ENCODE measurements around the gene COBLL1. TPM values are rescaled to one million over a fixed set of nuclear protein-coding genes. Genes with fewer than 3 reads are reported as not detected.

The COBLL1 gene
- total and polyA plus RNA-seq, 2 experiments from 2014 or later, result 87.3 to 146 TPM

GRCh38 chr2:164816046-164816445 lies 25.6 kb downstream of the COBLL1 start:
- H3K4me1 ChIP-seq (ENCODE audit: insufficient read depth), result peaks cover 13% of the 10 kb centered on the region
- H3K27me3 ChIP-seq, result no peaks in the 10 kb centered on the region
- H4K20me1 ChIP-seq (ENCODE audit: insufficient read depth, poor library complexity, severe bottlenecking), result peaks cover 5% of the 10 kb centered on the region
- no peak overlapping the region for H2AFZ ChIP-seq
- H3K4me3 ChIP-seq, result no peak overlapping the region
- DNase-seq (ENCODE audit: low spot score), result no peak
- H3K9me3 ChIP-seq (ENCODE audit: low read depth), result no peaks in the 10 kb centered on the region
- H3K36me3 ChIP-seq (replicated peaks; ENCODE audit: insufficient read depth, low read depth), result no peaks in the 10 kb centered on the region
- peak overlapping the region; percentile 14 for H3K27ac ChIP-seq
- no peak overlapping the region for H3K4me2 ChIP-seq
- peaks cover 95% of the 10 kb centered on the region for H3K79me2 ChIP-seq
- 83% methylated on average over 2 of the region's 2 CpGs for WGBS (ENCODE audit: low lambda C conversion rate, missing lambda C conversion rate)
- H3K9me2 ChIP-seq (replicated peaks; ENCODE audit: insufficient read depth), result no peaks in the 10 kb centered on the region
- TF ChIP-seq EZH2 (IDR thresholded peaks at IDR 0.05; ENCODE audit: borderline replicate concordance) (no peak), EZH2phosphoT487 (IDR thresholded peaks at IDR 0.05; ENCODE audit: low read depth, severe bottlenecking, unreplicated experiment) (no peak)
- TF ChIP-seq, protein P1, sequence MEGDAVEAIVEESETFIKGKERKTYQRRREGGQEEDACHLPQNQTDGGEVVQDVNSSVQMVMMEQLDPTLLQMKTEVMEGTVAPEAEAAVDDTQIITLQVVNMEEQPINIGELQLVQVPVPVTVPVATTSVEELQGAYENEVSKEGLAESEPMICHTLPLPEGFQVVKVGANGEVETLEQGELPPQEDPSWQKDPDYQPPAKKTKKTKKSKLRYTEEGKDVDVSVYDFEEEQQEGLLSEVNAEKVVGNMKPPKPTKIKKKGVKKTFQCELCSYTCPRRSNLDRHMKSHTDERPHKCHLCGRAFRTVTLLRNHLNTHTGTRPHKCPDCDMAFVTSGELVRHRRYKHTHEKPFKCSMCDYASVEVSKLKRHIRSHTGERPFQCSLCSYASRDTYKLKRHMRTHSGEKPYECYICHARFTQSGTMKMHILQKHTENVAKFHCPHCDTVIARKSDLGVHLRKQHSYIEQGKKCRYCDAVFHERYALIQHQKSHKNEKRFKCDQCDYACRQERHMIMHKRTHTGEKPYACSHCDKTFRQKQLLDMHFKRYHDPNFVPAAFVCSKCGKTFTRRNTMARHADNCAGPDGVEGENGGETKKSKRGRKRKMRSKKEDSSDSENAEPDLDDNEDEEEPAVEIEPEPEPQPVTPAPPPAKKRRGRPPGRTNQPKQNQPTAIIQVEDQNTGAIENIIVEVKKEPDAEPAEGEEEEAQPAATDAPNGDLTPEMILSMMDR (IDR thresholded peaks at IDR 0.05; ENCODE audit: poor library complexity), result no peak

GRCh38 chr2:164815071-164815793 lies 26.4 kb downstream of the COBLL1 start:
- Histone ChIP-seq H3K27ac (no peak overlapping the region), H3K4me1 (ENCODE audit: insufficient read depth) (peaks cover 13% of the 10 kb centered on the region), H3K27me3 (no peaks in the 10 kb centered on the region), H3K36me3 (replicated peaks; ENCODE audit: insufficient read depth, low read depth) (no peaks in the 10 kb centered on the region), H3K4me3 (no peak overlapping the region), H3K79me2 (peaks cover 96% of the 10 kb centered on the region), H3K9me2 (replicated peaks; ENCODE audit: insufficient read depth) (no peaks in the 10 kb centered on the region), H2AFZ (no peak overlapping the region), H4K20me1 (ENCODE audit: insufficient read depth, poor library complexity, severe bottlenecking) (peaks cover 5% of the 10 kb centered on the region), H3K4me2 (no peak overlapping the region), H3K9me3 (ENCODE audit: low read depth) (no peaks in the 10 kb centered on the region)
- WGBS (ENCODE audit: low lambda C conversion rate, missing lambda C conversion rate), result 77% methylated on average over 3 of the region's 3 CpGs
- TF ChIP-seq EZH2 (IDR thresholded peaks at IDR 0.05; ENCODE audit: borderline replicate concordance) (no peak), EZH2phosphoT487 (IDR thresholded peaks at IDR 0.05; ENCODE audit: low read depth, severe bottlenecking, unreplicated experiment) (no peak)
- no peak for DNase-seq (ENCODE audit: low spot score)

DNA sequence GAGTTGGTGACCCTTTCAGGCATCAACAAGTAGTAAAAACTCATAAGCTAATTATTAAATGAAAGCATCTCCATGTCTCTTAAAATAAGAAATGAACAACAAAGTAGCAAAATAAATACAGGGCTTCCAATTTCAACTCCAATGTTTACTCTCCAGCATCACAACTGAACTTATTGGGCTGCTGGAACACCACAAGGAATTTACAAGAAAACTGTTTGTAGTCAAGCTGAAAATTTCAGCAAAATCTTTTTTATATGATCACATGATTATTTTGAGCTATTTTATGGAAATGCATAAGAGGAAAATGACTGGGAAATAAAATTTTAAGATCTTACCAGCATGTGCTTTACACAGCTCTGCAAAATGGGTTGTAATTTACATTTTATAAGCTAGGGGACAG lies 28.1 kb downstream of the COBLL1 start:
- Histone ChIP-seq H3K79me2 (peaks cover 98% of the 10 kb centered on the region), H4K20me1 (ENCODE audit: insufficient read depth, poor library complexity, severe bottlenecking) (peaks cover 2% of the 10 kb centered on the region), H3K4me3 (no peak overlapping the region), H3K9me3 (ENCODE audit: low read depth) (no peaks in the 10 kb centered on the region), H3K4me2 (no peak overlapping the region), H3K4me1 (ENCODE audit: insufficient read depth) (peaks cover 21% of the 10 kb centered on the region), H3K27ac (no peak overlapping the region), H3K27me3 (no peaks in the 10 kb centered on the region), H3K36me3 (replicated peaks; ENCODE audit: insufficient read depth, low read depth) (no peaks in the 10 kb centered on the region), H2AFZ (no peak overlapping the region), H3K9me2 (replicated peaks; ENCODE audit: insufficient read depth) (no peaks in the 10 kb centered on the region)
- DNase-seq (ENCODE audit: low spot score), result no peak
- no peak for TF ChIP-seq EZH2 (IDR thresholded peaks at IDR 0.05; ENCODE audit: borderline replicate concordance)
- no peak for TF ChIP-seq EZH2phosphoT487 (IDR thresholded peaks at IDR 0.05; ENCODE audit: low read depth, severe bottlenecking, unreplicated experiment)
- TF ChIP-seq, protein P1 (IDR thresholded peaks at IDR 0.05; ENCODE audit: poor library complexity), result no peak

DNA sequence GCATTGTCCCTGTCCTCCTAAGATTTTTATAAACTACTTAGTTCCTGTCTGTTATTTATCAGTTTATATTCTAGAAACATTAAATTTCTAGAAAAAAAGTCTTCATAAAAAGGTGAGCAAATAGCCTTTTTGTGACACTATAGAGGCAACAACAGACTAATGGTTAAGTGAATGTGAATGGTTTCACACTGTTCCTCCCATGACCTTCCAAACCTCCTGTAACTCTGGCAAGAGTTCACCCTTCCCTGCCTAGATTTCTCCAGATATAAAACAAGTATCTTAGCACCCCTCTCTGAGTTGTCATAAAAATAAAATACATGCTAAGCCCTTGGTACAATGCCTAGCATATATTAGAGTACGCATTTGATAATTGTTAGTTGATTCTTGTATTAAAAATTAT lies 29.2 kb downstream of the COBLL1 start:
- peaks cover 25% of the 10 kb centered on the region for H3K4me1 ChIP-seq (ENCODE audit: insufficient read depth)
- H3K36me3 ChIP-seq (replicated peaks; ENCODE audit: insufficient read depth, low read depth), result no peaks in the 10 kb centered on the region
- TF ChIP-seq EZH2phosphoT487 (IDR thresholded peaks at IDR 0.05; ENCODE audit: low read depth, severe bottlenecking, unreplicated experiment), result no peak
- TF ChIP-seq, protein P1 (IDR thresholded peaks at IDR 0.05; ENCODE audit: poor library complexity), result no peak
- no peak for TF ChIP-seq EZH2 (IDR thresholded peaks at IDR 0.05; ENCODE audit: borderline replicate concordance)
- peaks cover 97% of the 10 kb centered on the region for H3K79me2 ChIP-seq
- no peaks in the 10 kb centered on the region for H4K20me1 ChIP-seq (ENCODE audit: insufficient read depth, poor library complexity, severe bottlenecking)
- H3K27me3 ChIP-seq, result no peaks in the 10 kb centered on the region
- no peak overlapping the region for H3K4me3 ChIP-seq
- DNase-seq (ENCODE audit: low spot score), result no peak
- no peak overlapping the region for H3K4me2 ChIP-seq
- no peaks in the 10 kb centered on the region for H3K9me2 ChIP-seq (replicated peaks; ENCODE audit: insufficient read depth)
- H2AFZ ChIP-seq, result no peak overlapping the region
- H3K27ac ChIP-seq, result no peak overlapping the region
- no peaks in the 10 kb centered on the region for H3K9me3 ChIP-seq (ENCODE audit: low read depth)
- 100% methylated on average over 1 of the region's 1 CpG for WGBS (ENCODE audit: low lambda C conversion rate, missing lambda C conversion rate)

Data from hepatocyte (in vitro differentiated cells).